Left forelimb (tissue), 1 donor: ENCODE data around the gene AP3D1.
A peak's percentile ranks its signal among the peaks of the same experiment; 100 is the strongest.

Experiments used
- DNase-seq: peaks from one replicate; pipeline ENCODE4 v3.0.0-alpha.2; 2018; ENCODE audit warnings: low spot score

The AP3D1 gene

GRCh38 chr19:2061495-2062388 is 89.6 kb downstream of the AP3D1 start:
- DNase-seq, result peak; percentile 100

- no peak for DNase-seq
These were observed 90.4 kb downstream of the AP3D1 start for GRCh38 chr19:2060884-2061494.

GRCh38 chr19:2059422-2060201 is 91.8 kb downstream of the AP3D1 start:
- DNase-seq, result no peak

- no peak for DNase-seq
These were observed 92.6 kb downstream of the AP3D1 start for GRCh38 chr19:2058570-2059421.

- no peak for DNase-seq
These were observed 93.6 kb downstream of the AP3D1 start for GRCh38 chr19:2057484-2058469.

- DNase-seq, result no peak
These were observed 94.6 kb downstream of the AP3D1 start for GRCh38 chr19:2056837-2057192.

- no peak for DNase-seq
These were observed 95.2 kb downstream of the AP3D1 start for GRCh38 chr19:2055931-2056836.

- no peak for DNase-seq
These were observed 96.6 kb downstream of the AP3D1 start for GRCh38 chr19:2054763-2055162.

DNA sequence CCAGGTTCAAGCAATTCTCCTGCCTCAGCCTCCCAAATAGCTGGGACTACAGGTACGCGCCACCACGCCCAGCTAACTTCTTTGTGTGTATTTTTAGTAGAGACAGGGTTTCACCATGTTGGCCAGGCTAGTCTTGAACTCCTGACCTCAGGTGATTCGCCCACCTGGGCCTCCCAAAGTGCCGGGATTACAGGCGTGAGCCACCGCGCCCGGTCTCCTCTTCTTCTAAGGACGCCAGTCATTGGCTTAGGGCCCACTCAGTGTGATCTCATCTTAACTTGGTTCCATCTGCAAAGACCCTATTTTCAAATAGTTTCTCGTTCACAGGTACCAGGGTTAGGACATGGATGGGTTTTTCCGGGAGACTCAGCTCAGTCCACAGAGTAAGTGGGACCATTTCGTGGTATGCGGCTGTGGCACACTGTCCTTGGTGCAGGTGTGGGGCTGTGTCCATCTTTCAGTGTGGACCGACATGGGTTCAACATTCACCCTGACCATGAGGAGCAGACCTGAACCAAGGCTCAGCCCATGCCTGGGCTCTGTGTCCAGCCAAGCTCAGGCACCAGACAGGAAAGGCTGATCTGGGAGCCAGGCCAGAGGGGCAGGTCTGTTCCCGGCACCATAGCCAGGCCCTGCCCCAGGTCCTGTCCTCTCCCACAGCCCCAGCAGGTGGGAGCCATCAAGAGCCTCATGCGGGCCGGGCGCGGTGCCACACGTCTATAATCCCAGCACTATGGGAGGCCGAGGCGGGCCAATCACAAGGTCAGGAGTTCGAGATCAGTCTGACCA is 97.6 kb downstream of the AP3D1 start:
- DNase-seq, result no peak

GRCh38 chr19:2051773-2052704 is 99.3 kb downstream of the AP3D1 start:
- no peak for DNase-seq

GRCh38 chr19:2050991-2051772 is 100.2 kb downstream of the AP3D1 start, which contains the start of gene MKNK2:
TSS of gene MKNK2 (minus strand) at chr19:2051244. CDS start at chr19:2050851, 393 bp downstream.
- peak; percentile 98 for DNase-seq
